Stimulated activated CD4-positive, alpha-beta T cell treated with anti-CD3 and anti-CD28 coated beads, Interleukin-12 subunit alpha, Interleukin-12 subunit beta, amount 100 ng/mL, for 48 hours (primary cell): ENCODE measurements around the gene BCAT1.
"Not testable (repeated sequence)": the region's sequence is repeated elsewhere in the genome, so short reads cannot be mapped to it uniquely, and the experiment has no call there.

ENCODE experiments used
- DNase-seq, 3 donors: peaks; one replicate each; pipeline ENCODE4 v3.0.0-alpha.2; 2020; ENCODE audit warnings: low read depth in 2 of 3, low spot score in 1 of 3

BCAT1 gene

GRCh38 chr12:24820872-24821271, 128.0 kb downstream of the BCAT1 start:
- DNase-seq, result no peak

DNA sequence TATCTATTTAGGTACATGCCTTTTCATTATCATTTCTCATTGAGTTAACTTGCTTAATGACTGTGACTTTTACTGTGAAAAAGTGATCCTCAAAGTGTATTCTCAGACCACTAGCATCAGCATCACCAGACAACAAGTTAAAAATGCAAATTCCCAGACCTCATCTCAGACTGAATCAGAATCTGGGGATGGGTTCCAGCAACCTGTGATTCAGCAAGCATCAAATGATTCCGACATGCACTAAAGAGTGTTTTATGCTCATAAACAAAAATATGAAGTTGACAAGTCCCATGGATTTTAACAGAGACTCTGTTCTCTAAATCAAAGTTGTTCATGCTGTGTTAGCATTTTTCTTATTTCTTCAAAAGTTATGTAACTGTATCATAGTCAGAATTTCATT, 130.6 kb downstream of the BCAT1 start:
- no peak for DNase-seq

DNA sequence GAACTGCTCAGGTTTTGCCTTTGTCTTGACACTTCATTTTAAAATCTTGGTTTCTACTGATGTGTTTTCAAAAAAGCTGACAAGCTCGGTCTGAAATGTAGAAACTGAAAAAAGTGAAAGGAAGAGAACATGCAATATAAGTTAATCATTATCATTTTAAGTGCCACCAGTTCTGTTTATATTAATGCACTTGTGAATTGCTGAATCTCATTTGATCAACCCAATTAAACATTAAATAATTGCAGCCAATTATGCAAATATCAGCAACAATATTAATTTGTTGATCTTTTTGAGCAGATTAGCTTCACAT, 133.8 kb downstream of the BCAT1 start:
- no peak for DNase-seq

DNA sequence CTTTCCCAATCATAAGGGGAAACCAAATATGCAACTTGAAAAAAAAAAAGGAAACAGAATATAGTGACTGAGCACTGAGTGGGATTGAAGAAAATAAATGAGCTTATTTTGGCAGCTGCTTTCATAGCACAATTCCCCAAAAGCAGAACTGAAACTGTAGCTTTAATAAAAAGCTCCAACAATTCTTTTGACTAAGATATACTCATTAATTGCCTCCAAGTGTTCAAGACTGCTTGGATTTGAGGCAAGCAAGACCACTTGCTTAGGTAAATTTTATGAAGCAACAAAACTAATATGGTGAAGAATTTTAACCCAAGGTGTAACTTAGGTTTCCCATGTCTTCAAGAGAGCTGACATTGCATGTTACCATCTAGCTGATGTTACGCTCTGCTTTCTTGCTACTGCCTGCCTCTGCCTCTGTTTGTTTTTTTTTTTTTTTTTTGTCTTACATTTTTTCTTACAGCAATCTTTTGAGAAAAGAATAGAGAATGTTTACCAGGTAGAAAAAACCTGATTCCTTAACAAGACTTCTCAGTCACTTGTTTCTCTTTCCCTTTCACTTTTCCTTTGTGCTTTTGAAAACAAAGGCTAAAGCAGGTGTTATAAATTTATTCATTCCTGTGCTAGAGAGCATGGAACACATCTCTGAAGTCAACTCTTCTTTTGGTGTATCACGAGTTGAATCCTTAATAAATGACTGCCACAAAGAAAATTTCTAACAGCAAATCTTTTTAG, 134.4 kb downstream of the BCAT1 start:
- DNase-seq, result no peak

DNA sequence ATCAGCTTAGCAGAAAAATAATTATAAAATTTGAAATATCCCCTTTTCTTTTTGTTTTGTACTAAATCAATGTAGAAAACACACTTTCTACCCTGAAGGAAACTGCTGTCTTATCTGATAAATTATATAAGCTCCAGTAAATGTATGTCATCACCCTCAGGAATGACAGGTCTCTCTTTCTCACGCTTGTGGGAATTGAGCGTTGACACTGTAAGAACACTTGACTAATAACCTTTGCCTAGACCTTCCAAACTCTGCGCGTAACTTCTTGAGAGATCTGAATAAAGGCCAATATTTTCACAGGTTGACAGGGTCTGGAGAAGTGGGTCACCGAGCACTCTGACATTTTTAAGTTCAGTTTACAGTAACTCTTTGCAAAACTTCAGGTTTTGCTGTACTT, 138.5 kb downstream of the BCAT1 start:
- DNase-seq, result no peak

DNA sequence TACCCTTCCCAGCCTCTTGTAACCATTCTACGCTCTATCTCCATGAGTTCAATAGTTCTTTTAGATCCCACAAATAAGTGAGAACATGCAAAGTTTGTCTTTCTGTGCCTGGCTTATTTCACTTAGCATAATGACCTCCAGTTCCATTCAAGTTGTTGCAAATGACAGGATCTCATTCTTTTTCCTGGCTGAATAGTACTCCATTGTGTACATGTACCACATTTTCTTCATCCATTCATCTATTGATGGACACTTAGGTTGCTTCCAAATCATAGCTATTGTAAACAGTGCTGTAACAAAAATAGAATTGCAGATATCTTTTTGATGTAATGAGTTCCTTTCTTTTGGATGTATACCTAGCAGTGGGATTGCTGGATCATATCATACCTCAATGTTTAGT, 139.6 kb downstream of the BCAT1 start:
- DNase-seq, result not testable (repeated sequence)

DNA sequence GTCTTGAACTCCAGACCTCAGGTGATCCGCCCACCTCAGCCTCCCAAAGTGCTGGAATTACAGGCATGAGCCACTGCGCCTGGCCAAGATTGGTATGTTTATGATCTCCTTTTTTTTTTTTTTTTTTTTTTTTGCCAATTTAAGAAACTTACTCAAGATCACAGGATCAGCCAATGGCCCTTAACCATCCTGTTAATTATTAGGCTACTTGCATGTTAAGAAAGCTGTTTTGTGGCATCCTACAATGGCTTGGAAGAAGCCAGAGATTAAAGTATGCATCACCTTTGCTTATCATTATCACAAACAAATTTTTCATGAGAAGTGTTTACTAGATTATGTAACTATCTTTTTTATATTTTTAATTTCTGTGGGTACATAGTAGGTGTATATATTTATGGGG, 140.2 kb downstream of the BCAT1 start:
- no peak for DNase-seq

DNA sequence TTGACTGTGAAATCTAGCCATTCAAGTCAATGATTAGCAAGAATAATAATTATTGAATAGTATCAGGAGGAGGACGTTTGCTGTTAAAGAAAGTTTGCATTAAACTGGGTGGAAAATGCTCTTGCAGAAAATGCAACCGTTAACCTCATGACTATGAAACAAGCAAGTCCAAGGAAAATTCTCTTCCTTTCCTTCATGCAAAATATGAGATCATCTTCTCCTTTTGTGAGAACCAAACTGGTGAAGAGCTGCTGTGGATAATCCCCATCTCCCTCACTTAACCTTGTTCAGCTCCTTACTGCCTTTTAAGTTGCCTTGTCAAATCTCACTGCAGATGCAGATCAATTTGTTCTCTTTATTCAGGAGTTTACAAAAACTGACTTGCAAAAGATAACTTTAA, 142.5 kb downstream of the BCAT1 start:
- no peak for DNase-seq

GRCh38 chr12:24803430-24804245, 145.3 kb downstream of the BCAT1 start:
- no peak for DNase-seq

DNA sequence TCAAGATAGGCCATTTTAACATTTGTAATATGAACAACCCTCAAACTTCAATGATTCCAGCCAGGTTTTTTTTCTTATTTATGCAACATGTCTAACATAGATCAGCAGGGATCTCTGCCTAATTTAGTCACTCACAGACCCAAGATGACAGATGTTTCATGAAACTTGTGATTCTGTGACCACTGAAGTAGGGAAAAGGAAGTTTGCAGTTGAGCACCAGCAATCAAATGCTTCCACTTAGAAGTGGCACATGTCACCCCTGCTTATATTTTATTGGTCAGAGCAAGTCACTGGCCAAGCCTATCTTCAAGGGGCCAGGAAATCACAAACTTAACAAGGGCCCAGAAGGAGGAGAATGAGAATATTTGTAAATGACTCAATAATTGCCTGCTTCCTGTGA, 150.6 kb downstream of the BCAT1 start:
- no peak for DNase-seq

DNA sequence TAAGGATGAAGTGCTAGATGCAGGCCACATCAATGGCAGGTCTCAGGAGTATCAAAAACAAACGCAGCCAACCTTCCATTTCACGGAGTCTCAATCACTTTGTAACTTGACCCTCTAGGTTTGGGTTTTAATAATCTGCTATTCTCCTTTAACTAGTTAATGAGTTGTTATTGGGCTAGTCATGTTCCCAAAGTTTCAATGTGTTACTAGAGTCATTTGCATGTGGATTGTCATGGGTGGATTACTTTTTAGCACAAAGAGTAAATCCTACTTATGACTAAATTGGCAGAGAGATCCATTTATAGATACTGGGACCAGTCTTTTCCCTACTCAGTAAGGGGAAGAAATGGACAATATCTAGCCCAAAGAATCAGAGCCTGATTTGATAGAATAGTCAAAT, 151.0 kb downstream of the BCAT1 start:
- DNase-seq, result no peak

GRCh38 chr12:24796876-24797275, 152.0 kb downstream of the BCAT1 start:
- DNase-seq, result no peak

- DNase-seq, result no peak
These were observed 153.1 kb downstream of the BCAT1 start for GRCh38 chr12:24795699-24796347.

- DNase-seq, result no peak
These were observed 157.3 kb downstream of the BCAT1 start for GRCh38 chr12:24791622-24792021.

- DNase-seq, result no peak
These were observed 160.0 kb downstream of the BCAT1 start for GRCh38 chr12:24788886-24789285.

GRCh38 chr12:24780697-24781368, 168.1 kb downstream of the BCAT1 start:
- no peak for DNase-seq

DNA sequence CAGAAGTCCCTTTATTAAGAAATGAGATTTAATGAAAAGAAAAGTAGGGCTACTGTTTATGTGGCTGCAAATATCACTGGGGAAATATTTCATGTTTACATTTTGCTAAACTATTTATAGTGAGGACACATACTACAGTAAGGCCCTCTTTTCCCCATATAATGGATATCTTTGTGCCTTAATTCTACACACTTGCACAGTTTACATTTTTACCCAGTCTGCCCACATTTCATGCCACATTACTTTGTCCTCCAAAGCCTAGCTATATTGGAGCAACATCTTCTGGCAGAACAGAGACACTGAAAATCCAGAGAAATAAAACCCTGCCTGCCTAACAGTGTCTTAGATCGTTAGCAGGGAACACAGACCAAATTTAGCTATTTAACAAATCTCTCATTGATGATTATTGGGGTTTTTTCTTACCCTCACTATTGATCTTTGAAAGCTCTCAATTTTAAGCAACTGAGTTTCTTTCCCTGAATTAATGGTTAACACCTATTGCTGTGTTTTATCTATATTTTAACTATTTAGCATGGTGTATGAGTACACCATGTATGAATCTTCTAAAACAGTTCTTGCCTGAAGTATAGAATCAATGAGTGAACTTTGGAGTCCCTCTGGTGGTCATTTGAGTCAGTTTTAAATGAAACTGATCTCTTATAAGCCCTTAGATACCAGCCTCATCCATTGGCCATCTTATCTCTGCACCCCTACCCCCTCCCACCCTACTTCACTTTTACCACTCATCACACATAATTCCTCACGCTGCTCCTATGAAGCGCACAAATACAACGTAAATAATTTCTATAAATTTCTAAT, 170.2 kb downstream of the BCAT1 start:
- DNase-seq, result no peak

DNA sequence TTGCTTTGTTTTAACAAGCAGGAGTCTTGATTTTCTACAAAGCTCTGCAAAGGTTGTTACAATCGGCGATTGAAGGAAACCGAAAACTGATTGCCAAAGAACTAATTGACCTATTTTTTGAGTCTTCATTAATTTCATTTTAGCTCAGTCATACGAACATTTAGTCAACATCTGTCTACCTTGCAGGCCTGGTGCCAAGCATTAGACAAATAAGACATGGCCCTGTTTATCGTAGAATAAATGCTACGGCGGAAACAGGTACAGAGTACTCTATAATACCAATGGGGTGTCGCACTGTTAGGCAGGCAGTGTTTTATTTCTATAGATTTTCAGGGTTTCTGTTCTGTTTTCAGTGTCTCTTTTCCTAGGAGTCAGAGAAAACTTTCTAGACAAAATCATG, 171.5 kb downstream of the BCAT1 start:
- no peak for DNase-seq

DNA sequence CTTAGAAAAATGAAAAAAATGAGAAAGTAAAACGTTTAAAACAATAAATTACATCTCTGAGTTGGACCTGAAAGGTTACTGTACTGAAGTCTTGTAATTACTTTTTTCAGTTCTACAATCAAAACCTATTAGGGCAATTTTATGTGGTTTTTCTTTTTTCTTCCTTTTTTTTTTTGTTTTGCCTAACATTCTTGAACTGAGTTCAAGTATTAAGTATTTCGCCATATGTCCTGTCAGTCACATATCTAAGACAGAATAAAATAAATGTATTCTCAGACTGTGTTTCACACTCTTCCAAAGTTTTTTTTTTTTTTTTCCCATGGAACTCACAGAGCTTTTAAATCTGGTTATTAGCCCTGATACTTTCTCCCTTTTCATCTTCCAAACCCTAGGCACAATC, 172.0 kb downstream of the BCAT1 start:
- DNase-seq, result no peak

DNA sequence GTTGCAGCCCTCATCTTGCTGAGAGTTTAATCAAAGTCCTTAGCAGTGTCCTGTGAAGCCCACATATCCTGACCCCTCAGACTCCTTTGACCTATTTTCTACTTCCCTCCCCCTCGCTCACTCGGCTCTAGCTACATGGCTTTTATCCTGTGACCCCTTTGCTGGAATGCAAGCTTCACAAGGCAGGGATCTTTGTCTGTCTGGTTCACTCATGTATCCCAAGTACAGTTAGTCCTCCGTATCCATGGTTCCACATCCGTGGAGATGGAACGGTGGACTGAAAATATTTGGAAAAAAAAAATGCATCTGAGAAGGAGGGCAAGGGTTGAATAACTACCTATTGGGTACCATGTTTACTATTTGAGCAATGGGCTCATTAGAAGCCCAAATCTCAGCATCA, 173.8 kb downstream of the BCAT1 start:
- no peak for DNase-seq

DNA sequence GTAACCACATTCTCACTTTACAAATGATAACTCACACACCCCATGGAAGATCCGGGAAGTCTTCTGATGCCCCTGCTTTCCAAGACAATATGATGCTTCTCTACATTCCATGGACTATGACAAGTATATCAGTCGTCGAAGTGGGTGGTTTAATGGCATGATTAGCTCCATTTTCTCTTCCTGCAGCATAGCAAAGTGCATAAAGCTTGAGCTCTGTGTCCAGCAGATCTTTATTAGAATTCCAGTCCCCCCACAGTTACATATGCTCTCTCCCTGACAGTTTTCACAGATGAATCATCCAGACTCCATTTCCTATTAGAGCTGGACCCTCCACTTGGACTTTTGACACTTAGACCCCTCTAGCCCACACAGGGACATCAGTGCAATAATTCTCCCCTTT, 174.9 kb downstream of the BCAT1 start:
- DNase-seq, result no peak
